Brain microvascular endothelial cell (primary cell): Measurements from ENCODE around the gene HAUS5.
A peak's percentile ranks its signal among the peaks of the same experiment; 100 is the strongest.

ENCODE experiments used
- DNase-seq: peaks from one replicate; pipeline ENCODE4 v3.0.0-alpha.2; 2020
- H3K27ac ChIP-seq: fragments of 250-450 bp; sonication (Bioruptor Pico); 2 replicates; pipeline ENCODE4 v1.5.1; 2020; ENCODE audit warnings: mild to moderate bottlenecking, moderate library complexity
- H3K27me3 ChIP-seq: fragments of 250-450 bp; sonication (Bioruptor Pico); replicated peaks from 2 replicates; pipeline ENCODE4 v1.5.1; 2020; ENCODE audit warnings: mild to moderate bottlenecking
- H3K36me3 ChIP-seq: fragments of 250-450 bp; sonication (Bioruptor Pico); replicated peaks from 2 replicates; pipeline ENCODE4 v1.5.1; 2020; ENCODE audit warnings: mild to moderate bottlenecking
- H3K4me3 ChIP-seq: 2 replicates; pipeline ENCODE4 v1.5.1; 2011; ENCODE audit warnings: low read depth, mild to moderate bottlenecking, control low read depth, low read length, moderate library complexity
- in situ Hi-C: cut with HindIII; loops from 2 replicates; pipeline ENCODE4 v1.10.0; 2017; ENCODE audit warnings: low sequenced_read_pairs, low pct_ligation_motif_present
- TF ChIP-seq, protein P1 (sequence below): IDR thresholded peaks from 2 replicates; pipeline ENCODE4 v1.5.1; 2011; ENCODE audit warnings: low read depth, mild to moderate bottlenecking, moderate library complexity, low read length, control low read depth, inconsistent platforms; ENCODE audit errors: missing control alignments

The HAUS5 gene

DNA sequence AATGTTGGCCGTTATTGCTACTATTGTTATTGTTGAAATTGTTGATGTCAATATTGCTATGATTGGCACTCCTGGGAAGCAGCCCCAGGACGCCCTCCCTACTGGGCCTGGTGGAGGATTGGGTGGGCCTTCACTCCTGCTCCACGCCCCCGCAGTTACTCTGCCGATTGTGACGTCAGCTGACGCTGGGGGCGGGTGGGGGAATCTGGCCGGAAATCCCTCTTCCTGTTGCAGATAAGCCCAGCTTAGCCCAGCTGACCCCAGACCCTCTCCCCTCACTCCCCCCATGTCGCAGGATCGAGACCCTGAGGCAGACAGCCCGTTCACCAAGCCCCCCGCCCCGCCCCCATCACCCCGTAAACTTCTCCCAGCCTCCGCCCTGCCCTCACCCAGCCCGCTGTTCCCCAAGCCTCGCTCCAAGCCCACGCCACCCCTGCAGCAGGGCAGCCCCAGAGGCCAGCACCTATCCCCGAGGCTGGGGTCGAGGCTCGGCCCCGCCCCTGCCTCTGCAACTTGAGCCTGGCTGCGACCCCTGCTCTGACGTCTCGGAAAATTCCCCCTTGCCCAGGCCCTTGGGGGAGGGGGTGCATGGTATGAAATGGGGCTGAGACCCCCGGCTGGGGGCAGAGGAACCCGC lies 29.1 kb downstream of the HAUS5 start, which contains the start of gene ETV2:
Gene ETV2 (plus strand): TSS at position 231 of the 637 bp plus-strand sequence. CDS start 716 bp downstream, outside the sequence.
- peak within 1 kb of the TSS; percentile 20 for H3K4me3 ChIP-seq

DNA sequence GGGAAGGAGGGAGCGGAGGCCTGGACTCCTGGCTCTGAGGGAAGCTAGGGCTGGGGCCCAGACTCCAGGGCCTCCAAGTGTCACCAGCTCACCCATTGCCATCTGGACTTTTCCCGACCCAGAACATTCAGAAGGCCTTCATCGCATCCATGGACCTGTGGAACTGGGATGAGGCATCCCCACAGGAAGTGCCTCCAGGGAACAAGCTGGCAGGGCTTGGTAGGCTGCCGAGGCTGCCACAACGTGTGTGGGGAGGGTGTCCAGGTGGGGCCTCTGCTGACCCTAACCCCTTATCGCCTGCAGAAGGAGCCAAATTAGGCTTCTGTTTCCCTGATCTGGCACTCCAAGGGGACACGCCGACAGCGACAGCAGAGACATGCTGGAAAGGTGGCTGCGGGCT lies 29.8 kb downstream of the HAUS5 start:
- in situ Hi-C loops, result no loop called here
- Histone ChIP-seq H3K4me3 (no peak overlapping the region), H3K36me3 (peaks cover 12% of the 10 kb centered on the region), H3K27ac (no peak overlapping the region), H3K27me3 (no peaks in the 10 kb centered on the region)
- TF ChIP-seq, protein P1, sequence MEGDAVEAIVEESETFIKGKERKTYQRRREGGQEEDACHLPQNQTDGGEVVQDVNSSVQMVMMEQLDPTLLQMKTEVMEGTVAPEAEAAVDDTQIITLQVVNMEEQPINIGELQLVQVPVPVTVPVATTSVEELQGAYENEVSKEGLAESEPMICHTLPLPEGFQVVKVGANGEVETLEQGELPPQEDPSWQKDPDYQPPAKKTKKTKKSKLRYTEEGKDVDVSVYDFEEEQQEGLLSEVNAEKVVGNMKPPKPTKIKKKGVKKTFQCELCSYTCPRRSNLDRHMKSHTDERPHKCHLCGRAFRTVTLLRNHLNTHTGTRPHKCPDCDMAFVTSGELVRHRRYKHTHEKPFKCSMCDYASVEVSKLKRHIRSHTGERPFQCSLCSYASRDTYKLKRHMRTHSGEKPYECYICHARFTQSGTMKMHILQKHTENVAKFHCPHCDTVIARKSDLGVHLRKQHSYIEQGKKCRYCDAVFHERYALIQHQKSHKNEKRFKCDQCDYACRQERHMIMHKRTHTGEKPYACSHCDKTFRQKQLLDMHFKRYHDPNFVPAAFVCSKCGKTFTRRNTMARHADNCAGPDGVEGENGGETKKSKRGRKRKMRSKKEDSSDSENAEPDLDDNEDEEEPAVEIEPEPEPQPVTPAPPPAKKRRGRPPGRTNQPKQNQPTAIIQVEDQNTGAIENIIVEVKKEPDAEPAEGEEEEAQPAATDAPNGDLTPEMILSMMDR, result no peak
- DNase-seq, result no peak

More for the DNA sequence above, 29.1 kb downstream of the HAUS5 start, which contains the start of gene ETV2:
- TF ChIP-seq, protein P1, result no peak
- Histone ChIP-seq H3K27ac (no peak within 1 kb of the TSS), H3K36me3 (peaks cover 18% of the 10 kb centered on the region), H3K27me3 (no peaks in the 10 kb centered on the region)
- peak; percentile 40 for DNase-seq
- in situ Hi-C loops, result no loop called here

DNA sequence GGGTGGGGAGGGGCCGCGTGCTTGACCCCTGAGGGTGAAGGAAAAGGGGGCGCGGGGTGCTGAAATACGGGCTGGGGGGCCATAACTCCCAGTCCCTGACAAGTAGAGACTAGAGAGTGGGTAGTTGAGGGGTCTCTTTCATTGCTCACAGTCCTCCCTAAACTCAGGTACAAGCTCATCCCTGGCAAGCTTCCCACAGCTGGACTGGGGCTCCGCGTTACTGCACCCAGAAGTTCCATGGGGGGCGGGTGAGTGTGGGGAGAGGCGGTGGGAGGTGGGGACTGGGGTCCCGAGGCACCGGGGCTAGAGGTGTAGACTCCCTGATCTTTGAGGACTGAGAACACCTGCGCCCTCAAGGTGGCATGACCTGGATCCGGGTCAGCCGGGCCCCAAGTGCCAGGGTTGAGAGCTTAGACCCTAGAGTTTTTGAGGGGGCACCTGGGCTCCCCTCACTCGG lies 30.3 kb downstream of the HAUS5 start:
- in situ Hi-C loops, result no loop called here
- Histone ChIP-seq H3K27ac (no peak overlapping the region), H3K4me3 (peak overlapping the region; percentile 59), H3K27me3 (no peaks in the 10 kb centered on the region), H3K36me3 (peaks cover 7% of the 10 kb centered on the region)
- DNase-seq, result no peak
- TF ChIP-seq, protein P1, result no peak

DNA sequence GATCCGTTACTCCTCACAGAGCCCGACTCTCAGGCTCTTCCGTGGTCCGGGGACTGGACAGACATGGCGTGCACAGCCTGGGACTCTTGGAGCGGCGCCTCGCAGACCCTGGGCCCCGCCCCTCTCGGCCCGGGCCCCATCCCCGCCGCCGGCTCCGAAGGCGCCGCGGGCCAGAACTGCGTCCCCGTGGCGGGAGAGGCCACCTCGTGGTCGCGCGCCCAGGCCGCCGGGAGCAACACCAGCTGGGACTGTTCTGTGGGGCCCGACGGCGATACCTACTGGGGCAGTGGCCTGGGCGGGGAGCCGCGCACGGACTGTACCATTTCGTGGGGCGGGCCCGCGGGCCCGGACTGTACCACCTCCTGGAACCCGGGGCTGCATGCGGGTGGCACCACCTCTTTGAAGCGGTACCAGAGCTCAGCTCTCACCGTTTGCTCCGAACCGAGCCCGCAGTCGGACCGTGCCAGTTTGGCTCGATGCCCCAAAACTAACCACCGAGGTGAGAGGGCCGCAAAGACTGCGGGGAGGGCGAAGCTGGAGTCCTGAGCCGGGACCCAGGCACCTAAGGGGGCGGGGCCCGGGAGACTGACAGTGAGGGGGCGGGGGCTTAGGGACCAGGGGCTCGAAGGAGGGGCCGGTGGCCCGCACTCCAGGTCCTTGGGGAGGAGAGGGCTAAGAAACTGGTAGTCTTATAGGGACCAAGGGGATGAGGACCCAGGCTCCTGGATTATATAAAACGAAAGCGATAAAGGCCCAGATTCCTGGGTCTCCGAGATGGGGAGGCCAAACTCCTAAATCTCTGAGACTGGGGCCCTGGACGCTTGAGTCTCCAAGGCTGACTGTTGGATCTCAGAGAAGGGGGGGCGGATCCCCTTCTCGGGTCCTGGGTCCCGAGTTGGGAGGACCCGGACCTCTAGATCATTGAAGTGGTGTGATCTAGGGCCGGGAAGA lies 31.0 kb downstream of the HAUS5 start:
- peak overlapping the region; percentile 39 for H3K27ac ChIP-seq
- H3K36me3 ChIP-seq, result peaks cover under 1% of the 10 kb centered on the region
- TF ChIP-seq, protein P1, result no peak
- peak overlapping the region; percentile 59 for H3K4me3 ChIP-seq
- in situ Hi-C loops, result no loop called here
- peak; percentile 63 for DNase-seq
- H3K27me3 ChIP-seq, result no peaks in the 10 kb centered on the region

DNA sequence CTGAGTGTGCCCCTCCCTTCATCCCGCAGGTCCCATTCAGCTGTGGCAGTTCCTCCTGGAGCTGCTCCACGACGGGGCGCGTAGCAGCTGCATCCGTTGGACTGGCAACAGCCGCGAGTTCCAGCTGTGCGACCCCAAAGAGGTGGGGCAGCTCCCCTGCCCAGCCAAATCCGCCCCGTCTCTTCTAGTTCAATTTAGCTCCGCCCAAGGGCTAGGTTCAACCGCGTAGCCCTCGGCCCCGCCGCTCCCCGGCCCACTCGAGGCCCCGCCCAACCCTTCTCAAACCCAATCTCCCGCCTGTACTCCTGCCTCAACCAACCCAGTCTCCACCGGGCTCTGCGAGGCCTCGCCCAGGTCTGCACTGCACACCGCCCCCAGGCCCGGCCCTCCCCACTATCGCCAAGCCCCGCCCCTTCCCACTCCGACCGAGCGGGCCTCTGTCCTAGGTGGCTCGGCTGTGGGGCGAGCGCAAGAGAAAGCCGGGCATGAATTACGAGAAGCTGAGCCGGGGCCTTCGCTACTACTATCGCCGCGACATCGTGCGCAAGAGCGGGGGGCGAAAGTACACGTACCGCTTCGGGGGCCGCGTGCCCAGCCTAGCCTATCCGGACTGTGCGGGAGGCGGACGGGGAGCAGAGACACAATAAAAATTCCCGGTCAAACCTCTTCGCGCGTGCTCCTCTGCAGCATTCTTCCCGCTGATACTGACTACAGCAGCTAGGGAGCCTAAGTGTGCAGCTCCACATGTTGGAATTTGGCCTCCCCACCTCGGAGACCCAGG lies 31.9 kb downstream of the HAUS5 start:
- DNase-seq, result peak; percentile 94
- in situ Hi-C loops, result no loop called here
- H3K4me3 ChIP-seq, result peak overlapping the region; percentile 59
- H3K36me3 ChIP-seq, result no peaks in the 10 kb centered on the region
- H3K27ac ChIP-seq, result peak overlapping the region; percentile 10
- TF ChIP-seq, protein P1, result no peak
- no peaks in the 10 kb centered on the region for H3K27me3 ChIP-seq
